Central memory CD8-positive, alpha-beta T cell (primary cell): ENCODE measurements around the gene CC2D2A.

Experiments used
- ATAC-seq: fragments of 150-1000 bp; cut with Tn5 transposase; replicated peaks from 2 replicates; pipeline ENCODE4 v1.10.0; 2022; ENCODE audit warnings: mild to moderate bottlenecking, moderate FRiP score, moderate number of reproducible peaks; ENCODE audit not compliant: poor library complexity, severe bottlenecking; ENCODE audit errors: extremely low read depth
- DNase-seq, 2 donors: peaks; one replicate each; pipeline ENCODE4 v3.0.0; 2021; ENCODE audit warnings: low spot score in 2 of 2
- H3K27ac Mint-ChIP-seq: one replicate; pipeline ENCODE4 v1.8.0; 2022; ENCODE audit warnings: low read depth, mild to moderate bottlenecking, moderate library complexity, mixed read lengths
- H3K27me3 Mint-ChIP-seq: one replicate; pipeline ENCODE4 v1.8.0; 2022; ENCODE audit warnings: mixed read lengths
- H3K36me3 Mint-ChIP-seq: one replicate; pipeline ENCODE4 v1.8.0; 2022; ENCODE audit warnings: mild to moderate bottlenecking, moderate library complexity, mixed read lengths; ENCODE audit not compliant: insufficient read depth
- H3K4me1 Mint-ChIP-seq: one replicate; pipeline ENCODE4 v1.8.0; 2022; ENCODE audit warnings: mixed read lengths
- H3K4me3 Mint-ChIP-seq: one replicate; pipeline ENCODE4 v1.8.0; 2022; ENCODE audit warnings: mild to moderate bottlenecking, moderate library complexity, mixed read lengths
- H3K9me3 Mint-ChIP-seq: one replicate; pipeline ENCODE4 v1.8.0; 2022; ENCODE audit warnings: mixed read lengths

CC2D2A gene

GRCh38 chr4:15479089-15479912 lies 9.6 kb downstream of the CC2D2A start:
- H3K27me3 Mint-ChIP-seq: no peaks in the 10 kb centered on the region
- H3K4me3 Mint-ChIP-seq: no peak overlapping the region
- ATAC-seq (no peak), DNase-seq (no peak)
- H3K4me1 Mint-ChIP-seq: no peaks in the 10 kb centered on the region
- no peak overlapping the region for H3K27ac Mint-ChIP-seq
- H3K9me3 Mint-ChIP-seq: peaks cover 6% of the 10 kb centered on the region
- H3K36me3 Mint-ChIP-seq: no peaks in the 10 kb centered on the region

DNA sequence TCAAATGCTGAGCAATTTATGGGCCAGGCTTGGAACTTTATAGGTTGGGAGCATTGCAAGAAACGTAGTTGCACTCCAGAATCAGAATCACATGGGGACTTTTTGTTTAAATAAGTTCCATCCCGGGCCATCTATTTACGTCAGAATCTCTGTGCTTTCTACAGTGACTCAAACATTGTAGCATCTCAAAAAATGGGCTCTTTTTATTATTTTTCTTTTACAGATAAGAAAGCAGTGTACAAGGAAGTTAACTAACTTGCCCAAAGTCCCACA lies 10.2 kb downstream of the CC2D2A start:
- Mint-ChIP-seq H3K36me3 (no peaks in the 10 kb centered on the region), H3K4me3 (no peak overlapping the region), H3K4me1 (no peaks in the 10 kb centered on the region), H3K9me3 (peaks cover 6% of the 10 kb centered on the region), H3K27ac (no peak overlapping the region), H3K27me3 (no peaks in the 10 kb centered on the region)
- DNase-seq: no peak
- no peak for ATAC-seq

DNA sequence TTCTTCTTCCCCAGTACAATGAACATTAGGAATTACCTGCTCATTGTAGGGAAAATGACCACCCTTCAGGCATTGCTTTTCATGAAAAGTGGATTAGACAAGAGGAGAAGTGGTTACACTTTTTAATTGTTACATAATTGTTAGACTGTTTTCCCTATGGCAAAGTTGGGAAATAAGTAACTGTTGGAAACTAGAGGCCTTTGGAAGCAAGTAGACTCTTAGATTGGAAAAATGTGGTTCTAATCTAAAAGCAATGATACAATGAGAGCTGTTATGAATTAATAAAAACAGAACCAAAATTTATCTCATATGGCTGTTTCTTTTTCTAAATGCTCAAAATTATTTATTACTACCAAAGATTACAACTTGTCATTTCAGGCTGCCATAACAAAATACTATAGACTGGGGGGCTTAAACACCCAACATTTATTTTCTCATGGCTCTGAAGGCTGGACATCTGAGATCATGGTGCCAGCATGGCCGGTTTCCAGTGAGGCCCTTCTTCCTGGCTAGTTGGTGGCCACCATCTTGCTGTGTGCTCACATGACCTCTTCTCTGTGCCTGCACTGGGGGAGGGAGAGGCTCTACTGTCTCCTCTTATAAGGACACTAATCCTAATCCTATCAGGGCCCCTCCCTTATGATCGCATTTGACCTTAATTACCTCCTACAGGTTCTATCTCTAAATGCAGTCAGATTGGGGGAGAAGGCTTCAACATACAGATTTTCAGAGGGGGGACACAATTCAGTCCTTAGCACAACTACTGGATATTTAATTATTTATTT lies 12.5 kb downstream of the CC2D2A start:
- no peaks in the 10 kb centered on the region for H3K36me3 Mint-ChIP-seq

GRCh38 chr4:15482842-15483241 lies 13.2 kb downstream of the CC2D2A start:
- Mint-ChIP-seq H3K9me3 (peaks cover 6% of the 10 kb centered on the region), H3K27me3 (no peaks in the 10 kb centered on the region), H3K27ac (no peak overlapping the region), H3K4me1 (no peaks in the 10 kb centered on the region), H3K4me3 (no peak overlapping the region), H3K36me3 (no peaks in the 10 kb centered on the region)
- ATAC-seq: no peak
- DNase-seq: no peak

More for the DNA sequence above, 12.5 kb downstream of the CC2D2A start:
- H3K27me3 Mint-ChIP-seq: no peaks in the 10 kb centered on the region
- H3K9me3 Mint-ChIP-seq: peaks cover 6% of the 10 kb centered on the region
- H3K4me1 Mint-ChIP-seq: no peaks in the 10 kb centered on the region
- no peak overlapping the region for H3K4me3 Mint-ChIP-seq
- no peak for ATAC-seq
- no peak for DNase-seq
- no peak overlapping the region for H3K27ac Mint-ChIP-seq

DNA sequence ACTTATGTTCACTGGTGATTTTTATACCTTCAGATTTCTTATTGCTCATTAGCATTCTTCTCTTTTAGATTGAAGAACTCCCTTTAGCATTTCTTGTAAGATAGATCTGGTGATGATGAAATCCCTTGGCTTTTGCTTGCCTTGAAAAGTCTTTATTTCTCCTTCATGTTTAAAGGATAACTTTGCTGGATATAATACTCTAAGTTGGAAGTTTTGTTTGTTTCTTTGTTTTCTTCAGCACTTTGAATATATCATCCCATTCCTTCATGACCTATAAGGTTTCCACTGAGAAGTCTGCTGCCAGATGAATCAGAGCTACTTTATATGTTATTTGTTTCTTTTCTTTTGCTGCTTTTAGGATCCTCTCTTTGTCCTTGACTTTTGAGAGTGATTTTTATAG lies 18.5 kb downstream of the CC2D2A start:
- ATAC-seq: no peak
- H3K27ac Mint-ChIP-seq: no peak overlapping the region
- H3K27me3 Mint-ChIP-seq: no peaks in the 10 kb centered on the region
- H3K9me3 Mint-ChIP-seq: peaks cover 22% of the 10 kb centered on the region
- no peaks in the 10 kb centered on the region for H3K4me1 Mint-ChIP-seq
- no peaks in the 10 kb centered on the region for H3K36me3 Mint-ChIP-seq
- DNase-seq: no peak
- H3K4me3 Mint-ChIP-seq: no peak overlapping the region

GRCh38 chr4:15488658-15489470 lies 19.2 kb downstream of the CC2D2A start:
- Mint-ChIP-seq H3K27ac (no peak overlapping the region), H3K27me3 (no peaks in the 10 kb centered on the region), H3K4me3 (no peak overlapping the region), H3K36me3 (no peaks in the 10 kb centered on the region), H3K4me1 (no peaks in the 10 kb centered on the region), H3K9me3 (peaks cover 21% of the 10 kb centered on the region)
- no peak for ATAC-seq
- DNase-seq: no peak

- DNase-seq: no peak
Observed at GRCh38 chr4:15489551-15489950, 19.9 kb downstream of the CC2D2A start.

GRCh38 chr4:15493411-15493810 lies 23.7 kb downstream of the CC2D2A start:
- H3K36me3 Mint-ChIP-seq: no peaks in the 10 kb centered on the region
- DNase-seq (no peak), ATAC-seq (no peak)
- H3K4me1 Mint-ChIP-seq: no peaks in the 10 kb centered on the region
- H3K27me3 Mint-ChIP-seq: peaks cover 10% of the 10 kb centered on the region
- H3K4me3 Mint-ChIP-seq: no peak overlapping the region
- H3K9me3 Mint-ChIP-seq: peaks cover 16% of the 10 kb centered on the region
- H3K27ac Mint-ChIP-seq: no peak overlapping the region

More at GRCh38 chr4:15489551-15489950, 19.9 kb downstream of the CC2D2A start:
- Mint-ChIP-seq H3K9me3 (peaks cover 17% of the 10 kb centered on the region), H3K4me3 (no peak overlapping the region), H3K4me1 (no peaks in the 10 kb centered on the region), H3K27ac (no peak overlapping the region), H3K36me3 (no peaks in the 10 kb centered on the region), H3K27me3 (no peaks in the 10 kb centered on the region)
- ATAC-seq: no peak

DNA sequence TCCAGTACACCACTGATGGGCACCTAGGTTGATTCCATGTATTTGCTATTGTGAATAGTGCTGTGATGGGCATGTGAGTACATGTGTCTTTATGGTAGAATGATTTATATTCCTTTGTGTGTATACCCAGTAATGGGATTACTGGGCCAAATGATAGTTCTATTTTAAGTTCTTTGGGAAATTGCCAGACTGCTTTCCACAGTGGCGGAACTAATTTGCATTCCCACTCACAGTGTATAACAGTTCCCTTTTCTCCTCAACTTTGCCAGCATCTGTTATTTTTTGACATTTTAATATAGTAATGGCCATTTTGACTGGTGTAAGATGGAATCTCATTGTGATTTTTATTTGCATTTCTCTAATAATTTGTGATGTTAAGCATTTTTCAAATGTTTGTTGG lies 25.9 kb downstream of the CC2D2A start:
- Mint-ChIP-seq H3K4me1 (no peaks in the 10 kb centered on the region), H3K27ac (no peak overlapping the region), H3K36me3 (no peaks in the 10 kb centered on the region), H3K4me3 (no peak overlapping the region), H3K27me3 (peaks cover 10% of the 10 kb centered on the region), H3K9me3 (no peaks in the 10 kb centered on the region)
- ATAC-seq (no peak), DNase-seq (no peak)

DNA sequence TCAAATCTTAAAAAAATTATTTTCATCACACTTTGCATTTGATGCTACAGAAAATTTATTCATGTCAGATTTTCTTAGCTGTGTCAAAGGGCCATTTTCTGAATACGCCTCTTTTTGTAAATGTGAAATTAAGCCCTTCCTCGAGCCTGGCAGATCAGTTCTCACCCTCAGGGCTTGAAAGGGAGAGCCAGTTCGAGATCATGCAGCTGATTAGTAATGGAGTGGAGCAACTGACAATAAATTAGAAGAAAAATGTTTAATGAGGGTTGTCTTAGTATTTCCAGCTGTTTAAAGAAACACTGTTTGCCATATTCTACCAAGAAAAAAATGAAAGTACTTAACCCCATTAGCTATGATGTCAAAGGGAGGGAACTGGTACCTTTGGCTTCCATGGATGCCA lies 28.7 kb downstream of the CC2D2A start:
- H3K36me3 Mint-ChIP-seq: peaks cover 3% of the 10 kb centered on the region
- H3K4me3 Mint-ChIP-seq: no peak overlapping the region
- ATAC-seq (no peak), DNase-seq (no peak)
- no peaks in the 10 kb centered on the region for H3K9me3 Mint-ChIP-seq
- no peak overlapping the region for H3K27ac Mint-ChIP-seq
- no peaks in the 10 kb centered on the region for H3K4me1 Mint-ChIP-seq
- peaks cover 10% of the 10 kb centered on the region for H3K27me3 Mint-ChIP-seq

DNA sequence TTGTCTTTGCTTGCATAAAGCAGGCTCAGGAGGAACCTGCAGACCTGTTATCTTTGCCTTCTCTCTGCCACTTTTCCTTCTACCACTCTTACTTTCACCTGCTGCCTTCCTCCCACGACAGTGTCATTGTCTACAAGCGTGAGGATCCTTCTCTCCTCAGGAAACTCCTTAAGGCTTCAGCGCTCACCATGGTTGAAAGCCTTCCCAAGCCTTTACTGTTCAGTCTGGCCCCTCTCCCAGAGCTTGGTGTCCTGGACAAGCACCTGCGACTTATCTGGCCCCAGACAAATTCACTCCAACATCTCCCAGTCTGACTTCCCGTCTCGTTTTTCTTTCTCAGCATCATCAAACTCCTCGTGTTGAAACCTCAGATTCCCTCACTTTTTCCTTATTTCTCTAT lies 31.0 kb downstream of the CC2D2A start:
- Mint-ChIP-seq H3K4me1 (no peaks in the 10 kb centered on the region), H3K9me3 (no peaks in the 10 kb centered on the region), H3K27ac (no peak overlapping the region), H3K27me3 (peaks cover 10% of the 10 kb centered on the region), H3K4me3 (no peak overlapping the region), H3K36me3 (peaks cover 3% of the 10 kb centered on the region)
- DNase-seq (no peak), ATAC-seq (no peak)

DNA sequence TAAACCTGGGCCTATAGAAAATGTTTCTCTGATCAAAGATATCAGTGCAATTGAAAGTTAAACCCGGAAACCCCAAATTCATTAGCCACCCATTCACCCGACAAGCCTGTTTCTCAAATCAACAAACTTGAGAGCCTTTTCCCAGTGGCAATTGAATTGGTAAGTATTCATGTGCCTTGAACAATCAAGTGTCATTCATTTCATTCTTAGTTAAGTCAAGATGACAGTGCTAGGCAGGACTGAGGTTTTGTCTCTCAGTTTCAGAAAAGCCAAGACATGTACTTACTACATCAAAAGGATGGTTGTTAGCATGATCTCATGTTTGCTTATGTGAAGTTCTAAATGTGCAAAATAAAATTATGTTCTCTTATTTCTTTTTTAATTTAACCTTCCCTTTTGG lies 32.3 kb downstream of the CC2D2A start:
- H3K4me3 Mint-ChIP-seq: no peak overlapping the region
- peaks cover 10% of the 10 kb centered on the region for H3K27me3 Mint-ChIP-seq
- H3K27ac Mint-ChIP-seq: no peak overlapping the region
- no peak for DNase-seq
- peaks cover 3% of the 10 kb centered on the region for H3K36me3 Mint-ChIP-seq
- ATAC-seq: no peak
- H3K4me1 Mint-ChIP-seq: no peaks in the 10 kb centered on the region
- no peaks in the 10 kb centered on the region for H3K9me3 Mint-ChIP-seq
